ENCODE measurements around the gene SLC12A9.

The SLC12A9 gene

GRCh38 chr7:100894860-100895700 is 42.6 kb downstream of the SLC12A9 start:
- peak; percentile 64 for TF ChIP-seq CTCF (IDR thresholded peaks at IDR 0.05; ENCODE audit: insufficient read depth, missing control alignments)
- DNase-seq (ENCODE audit: insufficient read length, low spot score) (no peak), FAIRE-seq (no peak)

- TF ChIP-seq CTCF (IDR thresholded peaks at IDR 0.05; ENCODE audit: insufficient read depth, missing control alignments), result no peak
- FAIRE-seq (no peak), DNase-seq (ENCODE audit: insufficient read length, low spot score) (no peak)
These were observed 43.1 kb downstream of the SLC12A9 start, which contains the start of gene ACHE for GRCh38 chr7:100895701-100895955. TSS of gene ACHE (minus strand) at chr7:100895888. CDS start at chr7:100894232, 1,656 bp downstream.

GRCh38 chr7:100895956-100896731 is 43.6 kb downstream of the SLC12A9 start:
- FAIRE-seq, result no peak
- no peak for DNase-seq (ENCODE audit: insufficient read length, low spot score)
- TF ChIP-seq CTCF (IDR thresholded peaks at IDR 0.05; ENCODE audit: insufficient read depth, missing control alignments), result no peak

- FAIRE-seq (no peak), DNase-seq (ENCODE audit: insufficient read length, low spot score) (no peak)
- TF ChIP-seq CTCF (IDR thresholded peaks at IDR 0.05; ENCODE audit: insufficient read depth, missing control alignments), result peak; percentile 58
These were observed 44.5 kb downstream of the SLC12A9 start for GRCh38 chr7:100896732-100897608.

- no peak for TF ChIP-seq CTCF (IDR thresholded peaks at IDR 0.05; ENCODE audit: insufficient read depth, missing control alignments)
- FAIRE-seq (no peak), DNase-seq (ENCODE audit: insufficient read length, low spot score) (no peak)
These were observed 45.4 kb downstream of the SLC12A9 start for GRCh38 chr7:100897772-100898454.

GRCh38 chr7:100899432-100899831 is 46.9 kb downstream of the SLC12A9 start:
- DNase-seq (ENCODE audit: insufficient read length, low spot score) (no peak), FAIRE-seq (no peak)
- no peak for TF ChIP-seq CTCF (IDR thresholded peaks at IDR 0.05; ENCODE audit: insufficient read depth, missing control alignments)
